ENCODE data around the gene DPPA2. TPM values are rescaled to one million over a fixed set of nuclear protein-coding genes. Genes with fewer than 3 reads are reported as not detected.
"Not testable (repeated sequence)": the region's sequence is repeated elsewhere in the genome, so short reads cannot be mapped to it uniquely, and the experiment has no call there.

The DPPA2 gene, protein sequence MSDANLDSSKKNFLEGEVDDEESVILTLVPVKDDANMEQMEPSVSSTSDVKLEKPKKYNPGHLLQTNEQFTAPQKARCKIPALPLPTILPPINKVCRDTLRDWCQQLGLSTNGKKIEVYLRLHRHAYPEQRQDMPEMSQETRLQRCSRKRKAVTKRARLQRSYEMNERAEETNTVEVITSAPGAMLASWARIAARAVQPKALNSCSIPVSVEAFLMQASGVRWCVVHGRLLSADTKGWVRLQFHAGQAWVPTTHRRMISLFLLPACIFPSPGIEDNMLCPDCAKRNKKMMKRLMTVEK
- total RNA-seq = not detected

DNA sequence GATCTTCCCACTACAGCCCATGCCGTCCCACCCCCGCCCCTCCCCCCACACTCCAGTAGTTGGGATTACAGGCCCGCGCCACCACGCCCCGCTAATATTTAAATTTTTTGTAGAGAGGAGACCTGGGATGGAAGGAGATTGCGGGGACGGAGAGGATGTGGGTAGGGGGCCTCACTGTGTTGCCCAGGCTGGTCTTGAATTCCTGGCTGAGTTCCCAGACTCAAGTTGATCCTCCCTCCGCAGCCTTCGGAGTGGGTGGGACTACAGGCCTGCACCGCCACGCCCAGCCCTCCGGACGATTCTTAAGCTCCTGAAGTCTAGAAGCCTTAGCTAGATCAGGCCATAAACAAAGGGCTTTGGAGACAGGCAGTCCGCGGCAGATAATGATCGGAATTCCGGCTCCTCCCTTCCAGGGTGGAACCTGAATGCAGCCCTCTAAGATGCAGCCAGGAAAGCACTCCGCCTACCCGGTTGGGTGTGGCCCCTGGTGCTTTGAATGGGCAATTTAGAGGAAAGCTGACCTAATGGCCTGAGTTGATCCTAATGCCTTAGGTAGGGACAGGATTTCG lies at the start of gene DPPA2:
Gene DPPA2, minus strand, starts transcription at position 356 of the 569 bp plus-strand sequence. CDS start 1,975 bp downstream, outside the sequence.
- Mint-ChIP-seq H3K4me1 (no peaks in the 10 kb centered on the region), H3K9me3 (no peaks in the 10 kb centered on the region), H3K27me3 (no peaks in the 10 kb centered on the region), H3K4me3 (no peak within 1 kb of the TSS), H3K36me3 (ENCODE audit: low read depth) (no peaks in the 10 kb centered on the region), H3K27ac (no peak within 1 kb of the TSS)
- ATAC-seq (replicated peaks) = no peak

DNA sequence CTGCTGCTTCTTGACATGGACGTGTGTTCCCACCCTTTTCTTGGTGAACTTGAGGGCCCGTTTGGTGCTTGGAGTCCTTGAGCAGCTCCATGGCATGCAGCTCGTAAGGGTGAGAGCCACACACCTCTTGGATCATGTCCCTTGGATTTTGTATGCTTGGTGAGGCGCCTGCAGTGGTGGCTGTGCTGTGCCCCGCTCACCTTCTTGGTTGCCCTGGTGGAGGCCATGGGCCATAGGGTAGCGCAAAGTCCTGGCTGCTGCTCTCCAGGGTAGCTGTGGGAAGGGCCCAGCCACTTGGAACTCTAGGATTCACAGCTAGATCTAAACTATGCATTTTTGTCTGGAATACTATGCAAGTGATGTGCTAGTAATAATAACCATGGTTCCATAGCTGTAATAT lies 47.8 kb upstream of the DPPA2 start:
- H3K27ac Mint-ChIP-seq = no peak overlapping the region
- H3K4me1 Mint-ChIP-seq = no peaks in the 10 kb centered on the region
- H3K36me3 Mint-ChIP-seq (ENCODE audit: low read depth) = no peaks in the 10 kb centered on the region
- no peak for ATAC-seq (replicated peaks)
- H3K9me3 Mint-ChIP-seq = no peaks in the 10 kb centered on the region
- H3K4me3 Mint-ChIP-seq = no peak overlapping the region
- H3K27me3 Mint-ChIP-seq = no peaks in the 10 kb centered on the region

DNA sequence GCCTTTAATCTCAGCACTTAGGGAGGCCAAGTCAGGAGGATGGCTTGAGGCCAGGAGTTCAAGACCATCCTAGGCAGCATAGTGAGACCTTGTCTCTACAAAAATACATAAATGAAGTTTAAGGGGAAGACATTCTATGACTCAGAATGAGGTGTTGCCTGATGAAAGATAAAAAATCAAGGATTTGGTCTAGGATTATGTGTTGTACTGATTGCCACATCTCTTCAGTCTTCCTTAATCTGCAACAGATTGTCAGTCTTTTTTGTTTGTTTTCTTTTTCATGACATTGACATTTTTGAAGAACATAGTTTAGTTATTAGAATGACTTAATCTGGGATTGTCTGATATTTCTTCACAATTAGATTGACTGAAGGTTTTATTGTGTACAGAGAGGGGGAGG lies 47.3 kb upstream of the DPPA2 start:
- Mint-ChIP-seq H3K27ac (no peak overlapping the region), H3K4me1 (no peaks in the 10 kb centered on the region)
- no peak for ATAC-seq (replicated peaks)

DNA sequence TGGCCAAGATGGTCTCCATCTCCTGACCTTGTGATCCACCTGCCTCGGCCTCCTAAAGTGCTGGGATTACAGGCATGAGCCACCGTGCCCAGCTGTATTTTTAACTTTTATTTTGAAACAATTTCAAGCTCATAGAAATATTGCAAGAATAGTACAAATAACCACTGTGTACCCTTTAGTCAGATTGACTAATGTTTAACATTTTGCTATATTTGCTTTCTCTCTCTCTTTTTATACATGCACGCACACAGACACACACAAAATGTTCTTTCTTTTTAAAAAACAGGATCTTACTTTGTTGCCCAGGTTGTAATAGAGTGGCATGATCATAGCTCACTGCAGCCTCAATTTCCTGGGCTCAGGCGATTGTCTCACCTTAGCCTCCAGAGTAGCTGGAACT lies 46.5 kb upstream of the DPPA2 start:
- H3K9me3 Mint-ChIP-seq = no peaks in the 10 kb centered on the region
- no peaks in the 10 kb centered on the region for H3K36me3 Mint-ChIP-seq (ENCODE audit: low read depth)
- H3K4me1 Mint-ChIP-seq = no peaks in the 10 kb centered on the region
- H3K27ac Mint-ChIP-seq = no peak overlapping the region
- ATAC-seq (replicated peaks) = no peak
- no peak overlapping the region for H3K4me3 Mint-ChIP-seq
- H3K27me3 Mint-ChIP-seq = no peaks in the 10 kb centered on the region

More for the DNA sequence above, 47.3 kb upstream of the DPPA2 start:
- Mint-ChIP-seq H3K4me3 (no peak overlapping the region), H3K27me3 (no peaks in the 10 kb centered on the region), H3K9me3 (no peaks in the 10 kb centered on the region), H3K36me3 (ENCODE audit: low read depth) (no peaks in the 10 kb centered on the region)

DNA sequence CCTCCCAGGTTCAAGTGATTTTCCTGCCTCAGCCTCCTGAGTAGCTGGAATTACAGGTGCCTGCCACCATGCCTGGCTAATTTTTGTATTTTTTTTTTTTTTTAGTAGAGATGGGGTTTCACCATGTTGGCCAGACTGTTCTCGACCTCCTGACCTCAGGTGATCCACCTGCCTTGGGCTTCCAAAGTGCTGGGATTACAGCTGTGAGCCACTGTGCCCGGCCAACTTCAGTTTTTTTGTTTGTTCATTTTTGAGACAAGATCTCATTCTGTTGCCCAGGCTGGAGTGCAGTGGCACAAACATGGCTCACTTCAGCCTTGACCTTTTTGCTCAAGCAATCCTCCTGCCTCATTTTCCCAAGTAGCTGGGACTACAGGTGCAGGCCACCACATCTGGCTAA lies 42.5 kb upstream of the DPPA2 start:
- H3K27ac Mint-ChIP-seq; ATAC-seq (replicated peaks); H3K27me3 Mint-ChIP-seq; H3K4me3 Mint-ChIP-seq; H3K36me3 Mint-ChIP-seq (ENCODE audit: low read depth); H3K9me3 Mint-ChIP-seq; H3K4me1 Mint-ChIP-seq: not testable (repeated sequence)

DNA sequence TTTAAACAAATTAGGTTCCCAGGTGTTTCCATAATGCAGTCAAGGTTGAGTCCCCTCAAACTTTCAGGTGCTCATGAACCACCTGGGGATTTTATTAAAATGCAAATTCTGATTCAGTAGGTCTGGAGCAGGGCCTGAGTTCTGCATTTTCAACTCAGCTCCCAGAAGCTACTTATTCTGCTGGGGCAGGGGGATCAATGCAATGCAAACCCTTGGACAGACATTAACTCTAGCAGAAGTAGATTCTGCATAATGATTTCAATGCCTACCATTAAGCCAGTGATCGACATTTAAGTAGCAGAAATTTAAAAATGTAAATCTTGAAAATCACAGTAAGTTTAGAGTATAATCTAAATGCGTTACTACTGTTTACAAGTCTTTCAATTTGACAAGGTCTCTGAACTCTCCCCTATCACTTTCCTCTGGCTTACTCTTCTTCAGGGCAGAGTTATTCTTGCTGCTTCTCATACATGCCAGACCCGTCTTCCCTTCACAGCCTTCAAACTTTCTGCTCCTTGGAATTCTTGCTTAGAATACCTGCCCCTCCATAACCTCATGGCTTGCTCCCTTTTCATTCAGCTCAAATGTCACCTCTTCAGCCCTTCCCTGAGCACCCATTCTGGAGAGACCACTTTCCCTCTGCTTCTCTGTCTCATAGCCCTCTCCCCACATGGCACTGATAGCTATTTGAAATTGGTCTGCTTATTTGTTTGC lies 40.3 kb upstream of the DPPA2 start:
- Mint-ChIP-seq H3K27ac (no peak overlapping the region), H3K27me3 (peaks cover 3% of the 10 kb centered on the region), H3K4me3 (no peak overlapping the region), H3K9me3 (no peaks in the 10 kb centered on the region), H3K4me1 (no peaks in the 10 kb centered on the region), H3K36me3 (ENCODE audit: low read depth) (no peaks in the 10 kb centered on the region)
- ATAC-seq (replicated peaks) = no peak

DNA sequence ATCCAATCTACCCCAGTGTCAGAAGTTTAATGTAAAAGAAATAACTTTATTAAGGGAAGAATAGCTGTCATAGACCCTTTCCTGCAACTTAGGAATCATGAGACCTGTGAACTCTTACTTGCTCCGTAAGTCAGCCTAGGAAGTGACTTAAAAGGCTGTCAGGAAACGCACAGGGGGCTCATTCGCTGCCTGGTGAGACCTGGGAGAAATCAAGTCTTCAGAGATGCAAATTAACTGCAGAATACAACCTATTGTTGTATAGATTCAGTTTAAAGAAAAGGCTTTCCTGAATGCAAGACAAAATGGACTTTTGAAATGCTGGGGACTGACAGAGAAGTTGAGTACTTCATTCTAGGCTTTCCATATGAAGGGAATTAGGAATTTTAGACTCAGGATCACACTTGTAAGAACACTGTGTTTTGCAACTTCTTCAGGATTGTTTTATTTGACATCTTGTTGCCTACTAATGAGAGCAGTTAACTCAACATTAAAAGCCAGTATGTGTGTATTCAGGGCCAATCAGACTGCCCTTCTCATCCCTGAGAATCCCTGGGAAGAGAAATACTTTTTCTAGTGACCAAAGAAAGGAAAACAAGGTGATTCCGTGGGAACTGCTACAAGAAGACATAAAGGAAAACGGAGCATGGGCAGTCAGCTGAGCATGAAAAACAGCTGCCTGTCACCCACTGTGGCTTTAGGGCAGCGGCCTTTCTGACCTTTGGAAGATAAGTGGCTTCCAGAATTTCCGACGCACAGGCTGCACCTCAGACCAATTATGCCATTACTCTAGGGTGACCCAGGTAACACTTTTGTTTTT lies 39.5 kb upstream of the DPPA2 start:
- Mint-ChIP-seq H3K36me3 (ENCODE audit: low read depth) (no peaks in the 10 kb centered on the region), H3K4me1 (no peaks in the 10 kb centered on the region), H3K4me3 (no peak overlapping the region), H3K9me3 (no peaks in the 10 kb centered on the region), H3K27me3 (peaks cover 3% of the 10 kb centered on the region), H3K27ac (no peak overlapping the region)
- ATAC-seq (replicated peaks) = no peak

DNA sequence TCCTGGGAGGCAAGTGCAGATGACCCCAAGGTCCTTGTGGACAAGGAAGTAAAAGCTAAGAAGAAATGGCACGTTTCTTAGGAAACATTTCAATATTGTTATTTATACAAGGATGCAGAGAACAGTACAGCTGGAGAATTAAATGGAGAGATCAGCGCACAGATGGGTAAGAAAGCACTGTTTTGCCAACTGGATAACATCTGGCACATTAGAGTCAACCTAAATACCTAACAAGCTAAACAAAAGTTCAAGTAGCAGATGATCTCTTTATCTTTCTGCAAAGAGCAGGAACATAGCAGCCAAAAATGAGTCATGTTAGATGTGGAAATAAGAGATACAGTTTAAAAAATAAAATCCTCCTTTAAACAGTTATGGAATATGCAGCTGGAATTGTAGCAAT lies 36.7 kb upstream of the DPPA2 start:
- no peak for ATAC-seq (replicated peaks)
- Mint-ChIP-seq H3K27me3 (peaks cover 3% of the 10 kb centered on the region), H3K27ac (no peak overlapping the region), H3K36me3 (ENCODE audit: low read depth) (no peaks in the 10 kb centered on the region), H3K4me1 (no peaks in the 10 kb centered on the region), H3K4me3 (no peak overlapping the region), H3K9me3 (no peaks in the 10 kb centered on the region)

DNA sequence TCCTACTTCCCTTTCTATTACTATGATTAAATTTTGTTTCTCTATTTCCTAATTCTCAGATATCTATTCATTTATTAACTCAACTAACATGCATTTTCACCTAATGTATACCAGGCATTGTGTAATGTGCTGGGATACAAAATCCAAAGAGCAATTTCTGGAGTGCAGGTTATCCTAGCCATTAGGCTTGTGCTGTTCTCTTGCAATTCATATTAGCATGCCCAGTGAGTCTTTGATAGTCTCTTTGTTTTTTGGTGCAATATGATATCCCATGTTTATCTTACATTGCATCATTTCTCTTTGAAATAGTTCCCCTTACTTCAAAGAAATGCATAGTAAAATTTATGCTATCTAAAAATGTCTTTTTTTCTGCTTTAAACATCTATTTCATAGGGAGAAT lies 34.9 kb upstream of the DPPA2 start:
- Mint-ChIP-seq H3K4me3 (no peak overlapping the region), H3K27ac (no peak overlapping the region)
- no peak for ATAC-seq (replicated peaks)

DNA sequence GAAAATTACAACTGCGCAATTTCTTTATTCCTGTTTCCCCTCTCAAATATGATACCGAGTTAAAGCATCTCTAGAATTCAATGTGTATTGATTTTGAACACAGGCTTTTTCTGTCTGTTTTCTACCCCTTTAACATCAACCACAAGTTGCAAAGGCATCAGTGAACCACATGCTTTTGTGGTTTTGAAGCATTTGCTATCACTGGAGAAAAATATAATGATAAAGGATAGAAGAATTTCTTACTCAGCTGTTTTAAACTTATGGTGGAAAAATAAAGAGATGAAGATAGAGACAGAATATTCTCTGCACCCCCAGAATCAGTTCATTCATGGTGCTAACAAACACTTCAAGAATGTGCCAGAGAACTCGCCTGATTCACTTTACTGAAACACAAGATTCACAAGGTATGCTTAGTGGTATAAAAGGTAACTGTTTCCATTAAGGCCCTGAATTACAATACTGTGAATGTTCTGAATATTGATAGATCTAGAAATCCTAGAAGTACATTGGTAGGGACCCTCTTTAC lies 30.5 kb upstream of the DPPA2 start:
- no peak overlapping the region for H3K27ac Mint-ChIP-seq

More for the DNA sequence above, 34.9 kb upstream of the DPPA2 start:
- Mint-ChIP-seq H3K4me1 (no peaks in the 10 kb centered on the region), H3K9me3 (no peaks in the 10 kb centered on the region), H3K27me3 (no peaks in the 10 kb centered on the region), H3K36me3 (ENCODE audit: low read depth) (no peaks in the 10 kb centered on the region)

DNA sequence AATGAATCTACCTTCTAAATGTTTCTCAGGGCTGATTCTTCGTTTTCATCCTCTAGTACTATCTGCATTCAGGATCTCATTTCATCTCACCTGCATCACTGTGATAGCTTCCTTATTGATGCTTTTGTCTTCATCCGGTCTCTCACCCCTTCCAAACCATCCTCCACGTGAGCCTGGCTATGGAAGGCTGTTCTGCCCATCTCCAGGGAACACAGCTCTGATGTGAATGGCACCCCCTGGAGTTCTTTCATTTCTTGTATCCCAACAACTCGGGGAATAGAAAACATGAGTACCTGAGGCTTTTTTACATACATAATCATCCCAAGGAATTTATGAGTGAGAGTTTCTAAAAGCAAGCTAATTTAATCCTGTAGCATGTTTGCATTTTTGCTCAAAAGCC lies 29.8 kb upstream of the DPPA2 start:
- H3K36me3 Mint-ChIP-seq (ENCODE audit: low read depth) = no peaks in the 10 kb centered on the region
- ATAC-seq (replicated peaks) = no peak
- no peaks in the 10 kb centered on the region for H3K9me3 Mint-ChIP-seq
- no peak overlapping the region for H3K27ac Mint-ChIP-seq
- H3K4me3 Mint-ChIP-seq = no peak overlapping the region
- peaks cover 6% of the 10 kb centered on the region for H3K27me3 Mint-ChIP-seq
- no peaks in the 10 kb centered on the region for H3K4me1 Mint-ChIP-seq

More for the DNA sequence above, 30.5 kb upstream of the DPPA2 start:
- Mint-ChIP-seq H3K9me3 (no peaks in the 10 kb centered on the region), H3K4me3 (no peak overlapping the region), H3K4me1 (no peaks in the 10 kb centered on the region), H3K27me3 (peaks cover 6% of the 10 kb centered on the region), H3K36me3 (ENCODE audit: low read depth) (no peaks in the 10 kb centered on the region)
- no peak for ATAC-seq (replicated peaks)

DNA sequence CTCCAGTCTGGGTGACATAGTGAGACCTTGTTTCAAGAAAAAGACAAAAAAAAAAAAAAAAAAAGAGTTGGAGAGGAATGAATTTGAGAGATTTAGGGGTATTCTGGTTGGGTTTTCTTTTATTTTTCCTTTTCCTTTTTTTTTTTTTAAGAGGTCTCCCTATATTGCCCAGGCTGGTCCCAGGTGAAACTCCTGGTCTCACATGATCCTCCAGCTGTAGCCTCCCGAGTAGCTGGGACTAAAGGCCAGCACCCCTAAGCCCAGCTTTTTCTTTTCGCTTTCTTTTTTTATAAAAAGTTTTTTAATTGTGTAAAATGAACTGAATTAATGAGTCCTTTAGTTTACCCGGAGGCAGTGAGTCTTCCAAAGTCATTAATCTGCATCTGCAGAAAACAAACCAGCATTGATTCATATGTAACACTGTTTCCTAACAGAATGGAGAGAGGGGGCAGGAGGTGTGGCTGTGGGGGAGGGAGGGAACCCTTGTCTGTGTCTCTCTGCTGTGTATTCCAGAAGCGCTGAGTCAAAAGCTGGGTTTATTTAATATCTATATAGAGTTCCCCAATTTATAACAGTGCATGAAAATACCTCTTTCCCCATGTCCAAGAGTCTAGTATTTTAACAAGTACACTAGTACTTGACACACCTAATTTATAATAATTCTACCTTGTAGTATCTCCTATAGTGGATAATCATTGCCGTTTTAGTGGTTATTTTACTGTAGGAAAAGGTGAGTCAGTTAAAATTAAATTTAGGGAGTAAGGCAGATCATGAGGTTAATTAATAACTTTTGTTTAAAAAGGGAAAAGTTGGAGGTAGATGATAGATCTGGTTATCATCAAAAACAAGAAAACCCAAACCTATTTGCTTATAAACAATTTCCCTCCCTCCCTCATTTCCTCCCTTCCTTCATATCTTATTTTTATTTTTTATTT lies 23.7 kb upstream of the DPPA2 start:
- ATAC-seq (replicated peaks) = no peak
- Mint-ChIP-seq H3K4me1 (peaks cover 7% of the 10 kb centered on the region), H3K9me3 (no peaks in the 10 kb centered on the region)

DNA sequence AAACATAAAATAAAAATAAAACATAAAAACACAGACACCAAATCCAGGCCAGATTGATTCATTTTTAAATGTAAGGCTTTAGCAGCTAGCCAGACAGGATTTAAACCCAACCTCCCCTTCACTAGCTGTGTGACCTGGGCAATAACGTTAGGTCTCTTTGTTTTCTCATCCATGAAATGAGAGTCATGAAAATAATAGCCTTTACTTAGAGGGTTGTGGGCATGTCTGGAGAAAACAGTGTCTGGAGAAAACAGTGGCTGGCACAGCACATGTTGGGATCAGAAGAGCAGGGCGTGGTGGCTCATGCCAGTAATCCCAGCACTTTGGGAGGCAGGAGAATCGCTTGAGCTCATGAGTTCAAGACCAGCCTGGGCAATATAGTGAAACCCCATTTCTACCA lies 22.9 kb upstream of the DPPA2 start:
- Mint-ChIP-seq H3K4me1 (peaks cover 7% of the 10 kb centered on the region), H3K4me3 (no peak overlapping the region), H3K27me3 (peaks cover 28% of the 10 kb centered on the region), H3K36me3 (ENCODE audit: low read depth) (no peaks in the 10 kb centered on the region), H3K9me3 (no peaks in the 10 kb centered on the region), H3K27ac (no peak overlapping the region)
- ATAC-seq (replicated peaks) = no peak

More for the DNA sequence above, 23.7 kb upstream of the DPPA2 start:
- Mint-ChIP-seq H3K36me3 (ENCODE audit: low read depth) (no peaks in the 10 kb centered on the region), H3K27me3 (peaks cover 29% of the 10 kb centered on the region), H3K27ac (no peak overlapping the region), H3K4me3 (no peak overlapping the region)
